HEK293 (cell line): ENCODE results near the gene UBASH3B.

Experiments
- ELK4 ChIP-seq: IDR thresholded peaks from 2 replicates; pipeline ENCODE4 v1.6.1; 2011; ENCODE audit warnings: mild to moderate bottlenecking, low read depth, low read length, borderline replicate concordance
- REST ChIP-seq: fragments of 450-650 bp; formaldehyde crosslinking; IDR thresholded peaks from 2 replicates; pipeline ENCODE4 v1.5.1; 2016; ENCODE audit warnings: missing biosample characterization, missing genetic modification characterization
- TRIM28 ChIP-seq: IDR thresholded peaks from 2 replicates; pipeline ENCODE4 v1.6.1; 2011; ENCODE audit warnings: low read length, control low read depth, borderline replicate concordance
- ZBTB11 ChIP-seq: fragments of 450-650 bp; formaldehyde crosslinking; conservative IDR thresholded peaks from 2 replicates; pipeline ENCODE4 v1.5.1; 2016; ENCODE audit warnings: low read depth, missing biosample characterization, missing genetic modification characterization
- ZNF138 ChIP-seq: fragments of 450-650 bp; formaldehyde crosslinking; IDR thresholded peaks from 2 replicates; pipeline ENCODE4 v1.5.1; 2016; ENCODE audit warnings: missing biosample characterization, missing genetic modification characterization, borderline replicate concordance
- ZNF18 ChIP-seq: fragments of 450-650 bp; formaldehyde crosslinking; IDR thresholded peaks from 2 replicates; pipeline ENCODE4 v1.5.1; 2016; ENCODE audit warnings: missing biosample characterization, missing genetic modification characterization
- ZNF274 ChIP-seq, 2 experiments: fragments of 200-500 bp in 1 of 2; fragments of 450-650 bp in 1 of 2; sonication (Bioruptor generic) in 1 of 2; formaldehyde crosslinking in 1 of 2; IDR thresholded peaks; 2 replicates each; pipeline versions ENCODE4 v1.5.1 to v1.6.1; 2014 to 2016; ENCODE audit warnings: borderline replicate concordance in 1 of 2, inconsistent platforms in 1 of 2, low read length in 1 of 2, missing biosample characterization in 1 of 2, missing genetic modification characterization in 1 of 2
- ZNF280D ChIP-seq: fragments of 450-650 bp; formaldehyde crosslinking; IDR thresholded peaks from 2 replicates; pipeline ENCODE4 v1.5.1; 2016; ENCODE audit warnings: missing biosample characterization, missing genetic modification characterization
- ZNF610 ChIP-seq: fragments of 450-650 bp; formaldehyde crosslinking; IDR thresholded peaks from 2 replicates; pipeline ENCODE4 v1.5.1; 2016; ENCODE audit warnings: missing biosample characterization, missing genetic modification characterization, borderline replicate concordance
- ZNF747 ChIP-seq: fragments of 450-650 bp; formaldehyde crosslinking; IDR thresholded peaks from 2 replicates; pipeline ENCODE4 v1.5.1; 2016; ENCODE audit warnings: missing biosample characterization, missing genetic modification characterization
- TF ChIP-seq, protein P1 (sequence below): fragments of 450-650 bp; formaldehyde crosslinking; IDR thresholded peaks from 2 replicates; pipeline ENCODE4 v1.5.1; 2016; ENCODE audit warnings: missing biosample characterization, missing genetic modification characterization
- TF ChIP-seq, protein P2 (sequence below): fragments of 450-650 bp; formaldehyde crosslinking; optimal IDR thresholded peaks from 2 replicates; pipeline ENCODE3; 2016; ENCODE audit warnings: missing biosample characterization, mild to moderate bottlenecking, missing genetic modification characterization

DNA sequence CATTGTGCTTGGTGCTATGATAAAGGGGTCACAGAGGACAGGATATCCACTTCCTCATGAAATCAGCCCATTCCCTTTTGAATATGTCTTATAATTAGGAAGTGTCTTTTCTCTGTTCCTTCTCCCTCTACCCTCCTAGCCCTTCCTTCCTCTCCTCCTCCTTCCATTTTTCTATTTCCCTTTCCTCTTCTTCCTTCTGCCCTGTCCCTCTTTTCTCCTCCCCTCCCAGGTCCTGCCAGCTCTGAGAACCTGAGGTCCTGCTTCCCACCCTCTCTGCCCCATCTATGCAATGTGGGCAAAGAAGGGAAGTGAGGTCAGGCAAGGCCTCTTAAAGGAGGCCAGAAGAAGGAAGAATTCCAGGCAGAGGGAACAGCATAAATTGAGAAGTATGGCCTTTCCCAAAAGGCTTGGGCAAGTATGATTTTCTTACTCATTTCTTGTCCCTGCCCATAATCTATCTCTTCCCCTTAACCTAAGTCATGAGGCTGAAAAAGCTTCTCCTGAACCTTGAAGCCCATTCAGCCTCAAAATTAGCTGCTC, 7.7 kb upstream of the UBASH3B start:
- TF ChIP-seq, protein P1, sequence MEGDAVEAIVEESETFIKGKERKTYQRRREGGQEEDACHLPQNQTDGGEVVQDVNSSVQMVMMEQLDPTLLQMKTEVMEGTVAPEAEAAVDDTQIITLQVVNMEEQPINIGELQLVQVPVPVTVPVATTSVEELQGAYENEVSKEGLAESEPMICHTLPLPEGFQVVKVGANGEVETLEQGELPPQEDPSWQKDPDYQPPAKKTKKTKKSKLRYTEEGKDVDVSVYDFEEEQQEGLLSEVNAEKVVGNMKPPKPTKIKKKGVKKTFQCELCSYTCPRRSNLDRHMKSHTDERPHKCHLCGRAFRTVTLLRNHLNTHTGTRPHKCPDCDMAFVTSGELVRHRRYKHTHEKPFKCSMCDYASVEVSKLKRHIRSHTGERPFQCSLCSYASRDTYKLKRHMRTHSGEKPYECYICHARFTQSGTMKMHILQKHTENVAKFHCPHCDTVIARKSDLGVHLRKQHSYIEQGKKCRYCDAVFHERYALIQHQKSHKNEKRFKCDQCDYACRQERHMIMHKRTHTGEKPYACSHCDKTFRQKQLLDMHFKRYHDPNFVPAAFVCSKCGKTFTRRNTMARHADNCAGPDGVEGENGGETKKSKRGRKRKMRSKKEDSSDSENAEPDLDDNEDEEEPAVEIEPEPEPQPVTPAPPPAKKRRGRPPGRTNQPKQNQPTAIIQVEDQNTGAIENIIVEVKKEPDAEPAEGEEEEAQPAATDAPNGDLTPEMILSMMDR, result no peak
- TF ChIP-seq TRIM28 (no peak), ZNF610 (tag by site-specific recombination) (no peak), ZNF280D (no peak), ZNF18 (tag by site-specific recombination) (no peak), ZNF747 (no peak), ZNF274 (IDR thresholded peaks at IDR 0.05; ENCODE audit: low read length) (no peak), ZNF274 (tag by site-specific recombination; IDR thresholded peaks at IDR 0.05; ENCODE audit: borderline replicate concordance) (no peak), REST (tag by site-specific recombination) (no peak), ZNF138 (tag by site-specific recombination) (no peak), ELK4 (no peak), ZBTB11 (tag by site-specific recombination) (no peak)
- TF ChIP-seq, protein P2, sequence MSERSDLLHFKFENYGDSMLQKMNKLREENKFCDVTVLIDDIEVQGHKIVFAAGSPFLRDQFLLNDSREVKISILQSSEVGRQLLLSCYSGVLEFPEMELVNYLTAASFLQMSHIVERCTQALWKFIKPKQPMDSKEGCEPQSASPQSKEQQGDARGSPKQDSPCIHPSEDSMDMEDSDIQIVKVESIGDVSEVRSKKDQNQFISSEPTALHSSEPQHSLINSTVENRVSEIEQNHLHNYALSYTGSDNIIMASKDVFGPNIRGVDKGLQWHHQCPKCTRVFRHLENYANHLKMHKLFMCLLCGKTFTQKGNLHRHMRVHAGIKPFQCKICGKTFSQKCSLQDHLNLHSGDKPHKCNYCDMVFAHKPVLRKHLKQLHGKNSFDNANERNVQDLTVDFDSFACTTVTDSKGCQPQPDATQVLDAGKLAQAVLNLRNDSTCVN, result no peak
